ENCODE data around the gene ATN1. TPM values are rescaled to one million over a fixed set of nuclear protein-coding genes. Genes with fewer than 3 reads are reported as not detected.
A peak's percentile ranks its signal among the peaks of the same experiment; 100 is the strongest.

ATN1 gene
- total RNA-seq, 1 donor from 2014 or later = 149 TPM

DNA sequence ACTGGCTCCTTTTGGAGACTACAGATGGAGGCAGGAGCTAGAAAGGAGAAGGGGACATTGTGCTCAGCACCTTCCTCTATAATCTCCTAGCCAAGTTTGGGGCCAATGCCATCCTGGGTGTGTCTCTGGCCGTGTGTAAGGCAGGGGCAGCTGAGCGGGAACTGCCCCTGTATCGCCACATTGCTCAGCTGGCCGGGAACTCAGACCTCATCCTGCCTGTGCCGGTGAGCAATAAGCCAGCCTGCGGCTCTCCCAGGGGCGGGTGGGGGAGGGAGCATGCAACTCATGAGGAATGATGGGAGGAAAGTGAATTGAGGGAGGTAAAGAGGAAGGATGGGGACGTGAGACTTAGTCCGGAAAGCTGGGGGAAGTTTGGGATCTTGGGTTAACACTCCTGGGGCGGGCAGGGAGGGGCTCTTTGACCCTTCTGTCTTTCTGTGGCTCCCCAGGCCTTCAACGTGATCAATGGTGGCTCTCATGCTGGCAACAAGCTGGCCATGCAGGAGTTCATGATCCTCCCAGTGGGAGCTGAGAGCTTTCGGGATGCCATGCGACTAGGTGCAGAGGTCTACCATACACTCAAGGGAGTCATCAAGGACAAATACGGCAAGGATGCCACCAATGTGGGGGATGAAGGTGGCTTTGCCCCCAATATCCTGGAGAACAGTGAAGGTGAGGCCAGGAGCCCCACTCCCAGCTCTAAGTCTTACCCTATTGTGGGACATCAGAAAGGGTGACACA, 10.1 kb upstream of the ATN1 start:
- no peak for ATAC-seq
- H3K27me3 ChIP-seq = no peaks in the 10 kb centered on the region
- H3K4me3 ChIP-seq = no peak overlapping the region
- H3K4me1 ChIP-seq = peaks cover 6% of the 10 kb centered on the region
- TF ChIP-seq, protein P1, sequence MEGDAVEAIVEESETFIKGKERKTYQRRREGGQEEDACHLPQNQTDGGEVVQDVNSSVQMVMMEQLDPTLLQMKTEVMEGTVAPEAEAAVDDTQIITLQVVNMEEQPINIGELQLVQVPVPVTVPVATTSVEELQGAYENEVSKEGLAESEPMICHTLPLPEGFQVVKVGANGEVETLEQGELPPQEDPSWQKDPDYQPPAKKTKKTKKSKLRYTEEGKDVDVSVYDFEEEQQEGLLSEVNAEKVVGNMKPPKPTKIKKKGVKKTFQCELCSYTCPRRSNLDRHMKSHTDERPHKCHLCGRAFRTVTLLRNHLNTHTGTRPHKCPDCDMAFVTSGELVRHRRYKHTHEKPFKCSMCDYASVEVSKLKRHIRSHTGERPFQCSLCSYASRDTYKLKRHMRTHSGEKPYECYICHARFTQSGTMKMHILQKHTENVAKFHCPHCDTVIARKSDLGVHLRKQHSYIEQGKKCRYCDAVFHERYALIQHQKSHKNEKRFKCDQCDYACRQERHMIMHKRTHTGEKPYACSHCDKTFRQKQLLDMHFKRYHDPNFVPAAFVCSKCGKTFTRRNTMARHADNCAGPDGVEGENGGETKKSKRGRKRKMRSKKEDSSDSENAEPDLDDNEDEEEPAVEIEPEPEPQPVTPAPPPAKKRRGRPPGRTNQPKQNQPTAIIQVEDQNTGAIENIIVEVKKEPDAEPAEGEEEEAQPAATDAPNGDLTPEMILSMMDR (IDR thresholded peaks at IDR 0.05) = no peak
- DNase-seq = no peak
- intact Hi-C loops (cut with DNase I) = no loop called here
- H3K9me3 ChIP-seq = no peaks in the 10 kb centered on the region
- H3K36me3 ChIP-seq = no peaks in the 10 kb centered on the region
- H3K27ac ChIP-seq = no peak overlapping the region

DNA sequence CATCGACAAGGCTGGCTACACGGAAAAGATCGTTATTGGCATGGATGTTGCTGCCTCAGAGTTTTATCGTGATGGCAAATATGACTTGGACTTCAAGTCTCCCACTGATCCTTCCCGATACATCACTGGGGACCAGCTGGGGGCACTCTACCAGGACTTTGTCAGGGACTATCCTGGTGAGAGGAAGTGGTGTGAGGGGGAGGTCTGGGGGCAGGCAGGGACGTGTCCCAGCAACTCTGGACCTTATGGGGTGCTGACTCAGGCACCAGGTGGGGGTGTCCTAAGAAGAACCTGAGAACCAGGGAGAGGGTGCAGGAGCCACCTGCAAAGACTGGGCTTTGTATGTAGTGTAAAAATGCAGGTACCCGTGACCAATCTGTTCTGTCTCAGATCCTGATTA, 8.2 kb upstream of the ATN1 start:
- Histone ChIP-seq H3K4me1 (peaks cover 3% of the 10 kb centered on the region), H3K9me3 (no peaks in the 10 kb centered on the region), H3K36me3 (no peaks in the 10 kb centered on the region), H3K27me3 (no peaks in the 10 kb centered on the region), H3K27ac (no peak overlapping the region), H3K4me3 (no peak overlapping the region)
- TF ChIP-seq, protein P1 (IDR thresholded peaks at IDR 0.05) = no peak
- DNase-seq = peak; percentile 31
- intact Hi-C loops (cut with DNase I) = no loop called here
- ATAC-seq = no peak

DNA sequence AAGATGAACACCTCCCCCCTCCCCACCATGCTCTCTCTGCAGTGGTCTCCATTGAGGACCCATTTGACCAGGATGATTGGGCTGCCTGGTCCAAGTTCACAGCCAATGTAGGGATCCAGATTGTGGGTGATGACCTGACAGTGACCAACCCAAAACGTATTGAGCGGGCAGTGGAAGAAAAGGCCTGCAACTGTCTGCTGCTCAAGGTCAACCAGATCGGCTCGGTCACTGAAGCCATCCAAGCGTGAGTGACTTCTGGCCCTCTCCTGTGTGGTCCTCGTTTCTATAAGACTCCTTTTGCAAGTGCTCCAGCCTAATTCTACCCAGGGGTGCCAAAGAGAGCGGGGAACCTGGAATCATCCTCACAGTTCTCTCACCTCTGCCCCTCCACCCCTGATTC, 6.2 kb upstream of the ATN1 start:
- Histone ChIP-seq H3K4me1 (peaks cover 20% of the 10 kb centered on the region), H3K36me3 (no peaks in the 10 kb centered on the region), H3K27me3 (no peaks in the 10 kb centered on the region), H3K9me3 (no peaks in the 10 kb centered on the region), H3K27ac (no peak overlapping the region), H3K4me3 (no peak overlapping the region)
- DNase-seq (no peak), ATAC-seq (no peak)
- TF ChIP-seq, protein P1 (IDR thresholded peaks at IDR 0.05) = no peak
- intact Hi-C loops (cut with DNase I) = no loop called here

DNA sequence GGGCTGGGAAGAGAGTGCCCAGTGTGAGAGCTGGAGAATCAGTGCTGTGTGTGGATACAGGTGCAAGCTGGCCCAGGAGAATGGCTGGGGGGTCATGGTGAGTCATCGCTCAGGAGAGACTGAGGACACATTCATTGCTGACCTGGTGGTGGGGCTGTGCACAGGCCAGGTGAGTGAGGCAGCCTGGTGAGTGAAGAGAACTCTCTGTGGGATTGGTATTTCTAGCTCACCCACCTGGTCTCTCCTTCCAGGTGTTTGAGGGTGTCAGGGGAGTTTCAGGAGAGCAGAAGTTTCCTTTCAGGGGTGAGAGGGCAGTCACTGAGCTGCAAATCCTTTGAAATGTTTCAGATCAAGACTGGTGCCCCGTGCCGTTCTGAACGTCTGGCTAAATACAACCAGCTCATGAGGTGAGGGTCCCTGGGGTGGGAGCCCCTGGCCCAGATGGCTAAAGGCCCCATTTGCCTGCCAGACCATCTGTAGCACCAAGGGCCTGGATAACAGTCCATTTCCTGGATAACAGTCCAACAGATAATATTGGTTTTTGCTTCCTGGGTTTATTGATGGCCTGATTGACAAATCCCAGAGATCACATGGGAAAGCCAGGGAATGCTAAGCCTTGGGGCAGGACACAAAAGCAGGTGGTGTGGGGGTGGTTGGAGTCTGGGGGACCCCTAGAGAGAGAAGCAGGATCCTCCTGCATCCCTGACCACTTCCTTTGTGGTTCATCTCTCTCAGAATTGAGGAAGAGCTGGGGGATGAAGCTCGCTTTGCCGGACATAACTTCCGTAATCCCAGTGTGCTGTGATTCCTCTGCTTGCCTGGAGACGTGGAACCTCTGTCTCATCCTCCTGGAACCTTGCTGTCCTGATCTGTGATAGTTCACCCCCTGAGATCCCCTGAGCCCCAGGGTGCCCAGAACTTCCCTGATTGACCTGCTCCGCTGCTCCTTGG, 5.5 kb upstream of the ATN1 start:
- intact Hi-C loops (cut with DNase I) = no loop called here
- no peaks in the 10 kb centered on the region for H3K36me3 ChIP-seq
- TF ChIP-seq, protein P1 (IDR thresholded peaks at IDR 0.05) = no peak
- H3K9me3 ChIP-seq = no peaks in the 10 kb centered on the region
- H3K4me3 ChIP-seq = peak overlapping the region; percentile 10
- ATAC-seq (no peak), DNase-seq (no peak)
- no peaks in the 10 kb centered on the region for H3K27me3 ChIP-seq
- peaks cover 27% of the 10 kb centered on the region for H3K4me1 ChIP-seq
- H3K27ac ChIP-seq = peak overlapping the region; percentile 17

DNA sequence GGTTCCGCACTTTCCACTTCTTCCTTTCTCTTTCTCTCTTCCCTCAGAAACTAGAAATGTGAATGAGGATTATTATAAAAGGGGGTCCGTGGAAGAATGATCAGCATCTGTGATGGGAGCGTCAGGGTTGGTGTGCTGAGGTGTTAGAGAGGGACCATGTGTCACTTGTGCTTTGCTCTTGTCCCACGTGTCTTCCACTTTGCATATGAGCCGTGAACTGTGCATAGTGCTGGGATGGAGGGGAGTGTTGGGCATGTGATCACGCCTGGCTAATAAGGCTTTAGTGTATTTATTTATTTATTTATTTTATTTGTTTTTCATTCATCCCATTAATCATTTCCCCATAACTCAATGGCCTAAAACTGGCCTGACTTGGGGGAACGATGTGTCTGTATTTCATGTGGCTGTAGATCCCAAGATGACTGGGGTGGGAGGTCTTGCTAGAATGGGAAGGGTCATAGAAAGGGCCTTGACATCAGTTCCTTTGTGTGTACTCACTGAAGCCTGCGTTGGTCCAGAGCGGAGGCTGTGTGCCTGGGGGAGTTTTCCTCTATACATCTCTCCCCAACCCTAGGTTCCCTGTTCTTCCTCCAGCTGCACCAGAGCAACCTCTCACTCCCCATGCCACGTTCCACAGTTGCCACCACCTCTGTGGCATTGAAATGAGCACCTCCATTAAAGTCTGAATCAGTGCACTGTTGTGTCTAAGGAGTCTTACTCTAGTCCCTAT, 4.6 kb upstream of the ATN1 start:
- H3K4me1 ChIP-seq = peaks cover 28% of the 10 kb centered on the region
- H3K27me3 ChIP-seq = no peaks in the 10 kb centered on the region
- ATAC-seq (no peak), DNase-seq (no peak)
- TF ChIP-seq, protein P1 (IDR thresholded peaks at IDR 0.05) = no peak
- H3K36me3 ChIP-seq = no peaks in the 10 kb centered on the region
- H3K4me3 ChIP-seq = peak overlapping the region; percentile 10
- peak overlapping the region; percentile 17 for H3K27ac ChIP-seq
- H3K9me3 ChIP-seq = no peaks in the 10 kb centered on the region
- intact Hi-C loops (cut with DNase I) = no loop called here
